ENCODE results near the gene CCBE1.

CCBE1 gene

GRCh38 chr18:59617468-59617932, 79.7 kb downstream of the CCBE1 start:
- DNase-seq (ENCODE audit: low spot score) = no peak

- no peak for DNase-seq (ENCODE audit: low spot score)
Observed at GRCh38 chr18:59616501-59616900, 80.7 kb downstream of the CCBE1 start.

- DNase-seq (ENCODE audit: low spot score) = no peak
Observed at GRCh38 chr18:59613903-59614302, 83.3 kb downstream of the CCBE1 start.

- DNase-seq (ENCODE audit: low spot score) = no peak
Observed at GRCh38 chr18:59612381-59612780, 84.8 kb downstream of the CCBE1 start.

- no peak for DNase-seq (ENCODE audit: low spot score)
Observed at GRCh38 chr18:59610546-59611140, 86.6 kb downstream of the CCBE1 start.

GRCh38 chr18:59609654-59610053, 87.6 kb downstream of the CCBE1 start:
- no peak for DNase-seq (ENCODE audit: low spot score)

GRCh38 chr18:59607471-59607870, 89.8 kb downstream of the CCBE1 start:
- DNase-seq (ENCODE audit: low spot score) = no peak

- DNase-seq (ENCODE audit: low spot score) = no peak
Observed at GRCh38 chr18:59607078-59607379, 90.2 kb downstream of the CCBE1 start.

- DNase-seq (ENCODE audit: low spot score) = no peak
Observed at GRCh38 chr18:59606193-59607077, 90.8 kb downstream of the CCBE1 start.

GRCh38 chr18:59605633-59606192, 91.5 kb downstream of the CCBE1 start:
- no peak for DNase-seq (ENCODE audit: low spot score)

- no peak for DNase-seq (ENCODE audit: low spot score)
Observed at GRCh38 chr18:59604877-59605276, 92.3 kb downstream of the CCBE1 start.

GRCh38 chr18:59597049-59597448, 100.2 kb downstream of the CCBE1 start:
- no peak for DNase-seq (ENCODE audit: low spot score)

- no peak for DNase-seq (ENCODE audit: low spot score)
Observed at GRCh38 chr18:59593291-59593717, 103.9 kb downstream of the CCBE1 start.

GRCh38 chr18:59592624-59593023, 104.6 kb downstream of the CCBE1 start:
- no peak for DNase-seq (ENCODE audit: low spot score)

- DNase-seq (ENCODE audit: low spot score) = no peak
Observed at GRCh38 chr18:59582395-59582794, 114.8 kb downstream of the CCBE1 start.

GRCh38 chr18:59579509-59579908, 117.7 kb downstream of the CCBE1 start:
- DNase-seq (ENCODE audit: low spot score) = no peak

GRCh38 chr18:59577386-59577655, 119.9 kb downstream of the CCBE1 start:
- DNase-seq (ENCODE audit: low spot score) = no peak

- DNase-seq (ENCODE audit: low spot score) = no peak
Observed at GRCh38 chr18:59576541-59577385, 120.5 kb downstream of the CCBE1 start.

GRCh38 chr18:59575995-59576394, 121.2 kb downstream of the CCBE1 start:
- DNase-seq (ENCODE audit: low spot score) = no peak

- no peak for DNase-seq (ENCODE audit: low spot score)
Observed at GRCh38 chr18:59573962-59574361, 123.3 kb downstream of the CCBE1 start.

- no peak for DNase-seq (ENCODE audit: low spot score)
Observed at GRCh38 chr18:59571902-59572301, 125.3 kb downstream of the CCBE1 start.

GRCh38 chr18:59570796-59571195, 126.4 kb downstream of the CCBE1 start:
- DNase-seq (ENCODE audit: low spot score) = no peak
